GM12878 (cell line): ENCODE data around the gene ADAR. TPM values are rescaled to one million over a fixed set of nuclear protein-coding genes. Genes with fewer than 3 reads are reported as not detected.

Experiments
- CREM ChIP-seq: IDR thresholded peaks from 2 replicates; pipeline ENCODE4 v1.6.1; 2014; ENCODE audit warnings: antibody characterized with exemption, low read depth
- ELK1 ChIP-seq: IDR thresholded peaks from 2 replicates; pipeline ENCODE4 v1.6.1; 2012; ENCODE audit warnings: low read depth, low read length, improper control_type of control experiment
- KDM1A ChIP-seq: fragments of 200-600 bp; sonication (generic); IDR thresholded peaks from 2 replicates; pipeline ENCODE4 v1.6.1; 2016; ENCODE audit warnings: borderline replicate concordance
- MXI1 ChIP-seq: fragments of 150-350 bp; IDR thresholded peaks from 2 replicates; pipeline ENCODE4 v1.6.1; 2011; ENCODE audit warnings: low read depth, mild to moderate bottlenecking, inconsistent platforms, low read length, improper control_type of control experiment
- NKRF ChIP-seq: fragments of 450-650 bp; conservative IDR thresholded peaks from 2 replicates; pipeline ENCODE4 v1.6.1; 2017; ENCODE audit warnings: mild to moderate bottlenecking, moderate library complexity
- RFX5 ChIP-seq: IDR thresholded peaks from 2 replicates; pipeline ENCODE4 v1.6.1; 2011; ENCODE audit warnings: low read depth, low read length, improper control_type of control experiment
- TCF12 ChIP-seq: IDR thresholded peaks from 2 replicates; pipeline ENCODE4 v1.6.1; 2011; ENCODE audit warnings: low read depth, mild to moderate bottlenecking, low read length
- USF1 ChIP-seq: IDR thresholded peaks from 2 replicates; pipeline ENCODE4 v1.6.1; 2011; ENCODE audit warnings: borderline replicate concordance, low read depth, mild to moderate bottlenecking, moderate library complexity, mixed read lengths, low read length; ENCODE audit not compliant: insufficient read depth; ENCODE audit errors: extremely low read length
- ZNF207 ChIP-seq: fragments of 450-650 bp; IDR thresholded peaks from 2 replicates; pipeline ENCODE4 v1.6.1; 2014; ENCODE audit warnings: antibody characterized with exemption, mild to moderate bottlenecking, borderline replicate concordance
- polyA plus RNA-seq, 11 experiments: library from polyadenylated mRNA; depleted of rRNA in 4 of 11; unstranded in 6 of 11; stranded (reverse) in 5 of 11; fragments of >200 nt; fragmentation: Nextera tagmentation in 4 of 11; fragmentation: Illumina TruSeq in 1 of 11; extraction: Ambion mirVana in 4 of 11; extraction: Trizol in 1 of 11; gene quantifications; 1 replicate in 1 of 11; 2 replicates in 10 of 11; pipeline versions ENCODE4 v1.2.1 to v1.2.3, GENCODE V29; 2011 to 2016; ENCODE audit warnings: inconsistent platforms in 2 of 11, missing spikeins in 2 of 11, low read depth in 1 of 11
- total RNA-seq, 4 experiments: library from RNA; depleted of rRNA in 3 of 4; stranded (reverse); fragments of >200 nt in 3 of 4; fragmentation: Illumina TruSeq in 1 of 4; extraction: Trizol in 1 of 4; gene quantifications; 2 replicates each; pipeline versions ENCODE4 v1.2.1 to v1.2.3, GENCODE V29; 2013 to 2021
- TF ChIP-seq, protein P1 (sequence below): fragments of 450-650 bp; formaldehyde crosslinking; IDR thresholded peaks from 2 replicates; pipeline ENCODE4 v1.4.0; 2020; ENCODE audit warnings: mild to moderate bottlenecking, moderate library complexity
- TF ChIP-seq, protein P2 (sequence below): fragments of 150-350 bp; IDR thresholded peaks from 2 replicates; pipeline ENCODE4 v1.6.1; 2014; ENCODE audit warnings: mild to moderate bottlenecking, low read depth, low read length
- TF ChIP-seq, protein P3 (sequence below): IDR thresholded peaks from 2 replicates; pipeline ENCODE4 v1.6.1; 2011; ENCODE audit warnings: low read depth, mild to moderate bottlenecking, low read length, moderate library complexity, borderline replicate concordance; ENCODE audit errors: extremely low read depth

The ADAR gene
- total and polyA plus RNA-seq, 10 of the 15 experiments (the other 5 are each of a cell fraction or from before 2014, with no cell fraction given) = 55.5 to 413 (median 176) TPM

GRCh38 chr1:154627257-154628120 lies 19.5 kb upstream of the ADAR start (continued):
- TF ChIP-seq, protein P1, sequence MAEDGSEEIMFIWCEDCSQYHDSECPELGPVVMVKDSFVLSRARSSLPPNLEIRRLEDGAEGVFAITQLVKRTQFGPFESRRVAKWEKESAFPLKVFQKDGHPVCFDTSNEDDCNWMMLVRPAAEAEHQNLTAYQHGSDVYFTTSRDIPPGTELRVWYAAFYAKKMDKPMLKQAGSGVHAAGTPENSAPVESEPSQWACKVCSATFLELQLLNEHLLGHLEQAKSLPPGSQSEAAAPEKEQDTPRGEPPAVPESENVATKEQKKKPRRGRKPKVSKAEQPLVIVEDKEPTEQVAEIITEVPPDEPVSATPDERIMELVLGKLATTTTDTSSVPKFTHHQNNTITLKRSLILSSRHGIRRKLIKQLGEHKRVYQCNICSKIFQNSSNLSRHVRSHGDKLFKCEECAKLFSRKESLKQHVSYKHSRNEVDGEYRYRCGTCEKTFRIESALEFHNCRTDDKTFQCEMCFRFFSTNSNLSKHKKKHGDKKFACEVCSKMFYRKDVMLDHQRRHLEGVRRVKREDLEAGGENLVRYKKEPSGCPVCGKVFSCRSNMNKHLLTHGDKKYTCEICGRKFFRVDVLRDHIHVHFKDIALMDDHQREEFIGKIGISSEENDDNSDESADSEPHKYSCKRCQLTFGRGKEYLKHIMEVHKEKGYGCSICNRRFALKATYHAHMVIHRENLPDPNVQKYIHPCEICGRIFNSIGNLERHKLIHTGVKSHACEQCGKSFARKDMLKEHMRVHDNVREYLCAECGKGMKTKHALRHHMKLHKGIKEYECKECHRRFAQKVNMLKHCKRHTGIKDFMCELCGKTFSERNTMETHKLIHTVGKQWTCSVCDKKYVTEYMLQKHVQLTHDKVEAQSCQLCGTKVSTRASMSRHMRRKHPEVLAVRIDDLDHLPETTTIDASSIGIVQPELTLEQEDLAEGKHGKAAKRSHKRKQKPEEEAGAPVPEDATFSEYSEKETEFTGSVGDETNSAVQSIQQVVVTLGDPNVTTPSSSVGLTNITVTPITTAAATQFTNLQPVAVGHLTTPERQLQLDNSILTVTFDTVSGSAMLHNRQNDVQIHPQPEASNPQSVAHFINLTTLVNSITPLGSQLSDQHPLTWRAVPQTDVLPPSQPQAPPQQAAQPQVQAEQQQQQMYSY (CRISPR knock-in tag) = no peak
- TF ChIP-seq MXI1 = no peak
- TF ChIP-seq ELK1 = peak; percentile 34; the same call in 1 of the 2 replicates
- TF ChIP-seq, protein P2, sequence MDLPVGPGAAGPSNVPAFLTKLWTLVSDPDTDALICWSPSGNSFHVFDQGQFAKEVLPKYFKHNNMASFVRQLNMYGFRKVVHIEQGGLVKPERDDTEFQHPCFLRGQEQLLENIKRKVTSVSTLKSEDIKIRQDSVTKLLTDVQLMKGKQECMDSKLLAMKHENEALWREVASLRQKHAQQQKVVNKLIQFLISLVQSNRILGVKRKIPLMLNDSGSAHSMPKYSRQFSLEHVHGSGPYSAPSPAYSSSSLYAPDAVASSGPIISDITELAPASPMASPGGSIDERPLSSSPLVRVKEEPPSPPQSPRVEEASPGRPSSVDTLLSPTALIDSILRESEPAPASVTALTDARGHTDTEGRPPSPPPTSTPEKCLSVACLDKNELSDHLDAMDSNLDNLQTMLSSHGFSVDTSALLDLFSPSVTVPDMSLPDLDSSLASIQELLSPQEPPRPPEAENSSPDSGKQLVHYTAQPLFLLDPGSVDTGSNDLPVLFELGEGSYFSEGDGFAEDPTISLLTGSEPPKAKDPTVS = no peak
- peak; percentile 99 for TF ChIP-seq CREM
- peak; percentile 88 for TF ChIP-seq USF1
- TF ChIP-seq RFX5 = no peak
- TF ChIP-seq, protein P3, sequence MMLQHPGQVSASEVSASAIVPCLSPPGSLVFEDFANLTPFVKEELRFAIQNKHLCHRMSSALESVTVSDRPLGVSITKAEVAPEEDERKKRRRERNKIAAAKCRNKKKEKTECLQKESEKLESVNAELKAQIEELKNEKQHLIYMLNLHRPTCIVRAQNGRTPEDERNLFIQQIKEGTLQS = peak; percentile 98
- no peak for TF ChIP-seq ZNF207
- 0 out of 2 replicates have a peak, but pooled peaks have one; percentile 20 for TF ChIP-seq TCF12
- no peak for TF ChIP-seq KDM1A
- peak; percentile 60; the same call in 1 of the 2 replicates for TF ChIP-seq NKRF
- TF ChIP-seq, all 136 proteins: peak for 51
